SK-N-SH (cell line): ENCODE measurements around the gene APBA3. TPM values are rescaled to one million over a fixed set of nuclear protein-coding genes. Genes with fewer than 3 reads are reported as not detected.

Experiments
- CTCF ChIA-PET: fragments of 300-600, 350-600 bp; formaldehyde crosslinking; extraction: SDS; loops from one replicate; lab custom pipeline; 2021; lab: Yijun Ruan, JAX
- POLR2A ChIA-PET: fragments of 350-600 bp; sonication (Branson Sonifier 250); formaldehyde crosslinking; extraction: SDS; loops from one replicate; lab custom pipeline; 2020; ENCODE audit warnings: antibody characterized with exemption, inconsistent platforms; lab: Yijun Ruan, JAX
- DNase-seq: peaks from one replicate; pipeline ENCODE4 v3.0.0; 2012
- H2AFZ ChIP-seq: fragments of 200-600 bp; sonication (generic); 2 replicates; pipeline ENCODE4 v1.8.1; 2016; ENCODE audit warnings: antibody characterized with exemption, mild to moderate bottlenecking, low read depth
- H3F3A ChIP-seq: fragments of 200-600 bp; sonication (generic); replicated peaks from 2 replicates; pipeline ENCODE3; 2016; ENCODE audit warnings: antibody characterized with exemption, mild to moderate bottlenecking; ENCODE audit not compliant: insufficient read depth
- H3K27ac ChIP-seq, 2 experiments: fragments of 200-500 bp in 1 of 2; fragments of 200-600 bp in 1 of 2; sonication (Bioruptor generic) in 1 of 2; sonication (generic), shearing (Covaris generic) in 1 of 2; 2 replicates each; pipeline versions ENCODE4 v1.5.1 to v1.6.1; 2014 to 2016; ENCODE audit warnings: low read depth in 2 of 2, inconsistent platforms in 1 of 2, low read length in 1 of 2, mild to moderate bottlenecking in 1 of 2, mixed read lengths in 1 of 2
- H3K27me3 ChIP-seq: fragments of 200-600 bp; sonication (generic), shearing (Covaris generic); 2 replicates; pipeline ENCODE4 v1.6.1; 2016; ENCODE audit warnings: mixed run types; ENCODE audit not compliant: insufficient read depth
- H3K36me3 ChIP-seq, 2 experiments: fragments of 200-500 bp in 1 of 2; fragments of 200-600 bp in 1 of 2; sonication (Bioruptor generic) in 1 of 2; sonication (generic) in 1 of 2; replicated peaks in 1 of 2; 2 replicates each; pipeline versions ENCODE3 to v1.5.1; 2014 to 2016; ENCODE audit warnings: low read length in 1 of 2, mild to moderate bottlenecking in 1 of 2; ENCODE audit not compliant: insufficient read depth in 2 of 2, control insufficient read depth in 1 of 2
- H3K4me1 ChIP-seq, 2 experiments: fragments of 200-500 bp in 1 of 2; fragments of 200-600 bp in 1 of 2; sonication (Bioruptor generic) in 1 of 2; sonication (generic), shearing (Covaris generic) in 1 of 2; 2 replicates each; pipeline versions ENCODE4 v1.5.1 to v1.6.1; 2014 to 2016; ENCODE audit warnings: low read depth in 1 of 2, low read length in 1 of 2, mixed run types in 1 of 2; ENCODE audit not compliant: insufficient read depth in 2 of 2, control insufficient read depth in 1 of 2
- H3K4me2 ChIP-seq: fragments of 200-600 bp; sonication (generic), shearing (Covaris generic); 2 replicates; pipeline ENCODE4 v1.6.1; 2017; ENCODE audit warnings: mixed run types
- H3K4me3 ChIP-seq, 2 experiments: fragments of 200-500 bp in 1 of 2; fragments of 200-600 bp in 1 of 2; sonication (Bioruptor generic) in 1 of 2; sonication (generic), shearing (Covaris generic) in 1 of 2; 2 replicates each; pipeline versions ENCODE4 v1.5.1 to v1.8.1; 2014 to 2016; ENCODE audit warnings: low read depth in 2 of 2, inconsistent platforms in 1 of 2, low read length in 1 of 2, mild to moderate bottlenecking in 1 of 2, mixed read lengths in 1 of 2, moderate library complexity in 1 of 2
- H3K79me2 ChIP-seq: fragments of 200-600 bp; sonication (generic); 2 replicates; pipeline ENCODE4 v1.8.1; 2017; ENCODE audit warnings: mild to moderate bottlenecking; ENCODE audit not compliant: insufficient read depth
- H3K9ac ChIP-seq: fragments of 200-600 bp; sonication (generic); 2 replicates; pipeline ENCODE4 v1.6.1; 2017; ENCODE audit warnings: mixed run types
- H3K9me2 ChIP-seq: fragments of 200-600 bp; sonication (generic); 2 replicates; pipeline ENCODE4 v1.6.1; 2017; ENCODE audit warnings: mixed run types
- H3K9me3 ChIP-seq: fragments of 200-600 bp; sonication (generic); 2 replicates; pipeline ENCODE4 v1.6.1; 2017; ENCODE audit warnings: mixed run types, mild to moderate bottlenecking, moderate library complexity
- H4K20me1 ChIP-seq: fragments of 200-600 bp; sonication (generic); 2 replicates; pipeline ENCODE4 v1.6.1; 2017; ENCODE audit warnings: mild to moderate bottlenecking, mixed run types; ENCODE audit not compliant: insufficient read depth
- ELF1 ChIP-seq: IDR thresholded peaks from 2 replicates; pipeline ENCODE4 v1.4.0; 2012
- EP300 ChIP-seq, 2 experiments: IDR thresholded peaks; 2 replicates each; pipeline versions ENCODE4 v1.4.0 to v1.6.1; 2012; ENCODE audit warnings: borderline replicate concordance in 1 of 2, low read depth in 1 of 2, low read length in 1 of 2
- EZH2phosphoT487 ChIP-seq: fragments of 200-600 bp; sonication (generic); IDR thresholded peaks from 2 replicates; pipeline ENCODE4 v1.6.1; 2017; ENCODE audit warnings: low read depth, mixed run types, mild to moderate bottlenecking, antibody characterized with exemption, moderate library complexity, borderline replicate concordance
- FOSL2 ChIP-seq: IDR thresholded peaks from 2 replicates; pipeline ENCODE4 v1.4.0; 2012; ENCODE audit warnings: low read depth, mild to moderate bottlenecking, moderate library complexity, borderline replicate concordance
- FOXM1 ChIP-seq: IDR thresholded peaks from 2 replicates; pipeline ENCODE4 v1.4.0; 2012; ENCODE audit warnings: low read depth, mild to moderate bottlenecking
- GATA2 ChIP-seq: sonication (generic); formaldehyde crosslinking; IDR thresholded peaks from 2 replicates; pipeline ENCODE4 v1.5.0; 2020; ENCODE audit warnings: mild to moderate bottlenecking, missing genetic modification reagents
- JUND ChIP-seq: IDR thresholded peaks from 2 replicates; pipeline ENCODE4 v1.4.0; 2012
- NFIC ChIP-seq: IDR thresholded peaks from 2 replicates; pipeline ENCODE4 v1.4.0; 2012; ENCODE audit warnings: borderline replicate concordance
- RXRA ChIP-seq: IDR thresholded peaks from 2 replicates; pipeline ENCODE4 v1.4.0; 2012; ENCODE audit warnings: low read depth, mild to moderate bottlenecking, borderline replicate concordance
- TAF1 ChIP-seq: IDR thresholded peaks from 2 replicates; pipeline ENCODE4 v1.6.1; 2012; ENCODE audit warnings: low read depth, mild to moderate bottlenecking, low read length, moderate library complexity, borderline replicate concordance
- YY1 ChIP-seq: IDR thresholded peaks from 2 replicates; pipeline ENCODE4 v1.4.0; 2012; ENCODE audit warnings: low read depth, mild to moderate bottlenecking
- WGBS: methylation state at CpG from one replicate; pipeline ENCODE4 v1.1.6; 2017; ENCODE audit warnings: low lambda C conversion rate; 5-methylcytosine and 5-hydroxymethylcytosine counted together
- polyA plus RNA-seq, 3 experiments: library from polyadenylated mRNA; depleted of rRNA; stranded (reverse); fragments of >200 nt; gene quantifications; 2 replicates each; pipeline ENCODE4 v1.2.3, GENCODE V29; 2012
- TF ChIP-seq, protein P1 (sequence below): fragments of 150-350 bp; IDR thresholded peaks from 2 replicates; pipeline ENCODE4 v1.6.1; 2017; ENCODE audit warnings: antibody characterized with exemption, low read length, low read depth, borderline replicate concordance
- TF ChIP-seq, protein P2 (sequence below): IDR thresholded peaks from 2 replicates; pipeline ENCODE4 v1.4.0; 2012; ENCODE audit warnings: low read depth, borderline replicate concordance
- TF ChIP-seq, protein P3 (sequence below): IDR thresholded peaks from 2 replicates; pipeline ENCODE4 v1.6.1; 2012; ENCODE audit warnings: mild to moderate bottlenecking, low read depth, low read length, moderate library complexity

Gene APBA3
- polyA plus RNA-seq, 1 of the 3 experiments (the other 2 are of a cell fraction) = 10.6 TPM

DNA sequence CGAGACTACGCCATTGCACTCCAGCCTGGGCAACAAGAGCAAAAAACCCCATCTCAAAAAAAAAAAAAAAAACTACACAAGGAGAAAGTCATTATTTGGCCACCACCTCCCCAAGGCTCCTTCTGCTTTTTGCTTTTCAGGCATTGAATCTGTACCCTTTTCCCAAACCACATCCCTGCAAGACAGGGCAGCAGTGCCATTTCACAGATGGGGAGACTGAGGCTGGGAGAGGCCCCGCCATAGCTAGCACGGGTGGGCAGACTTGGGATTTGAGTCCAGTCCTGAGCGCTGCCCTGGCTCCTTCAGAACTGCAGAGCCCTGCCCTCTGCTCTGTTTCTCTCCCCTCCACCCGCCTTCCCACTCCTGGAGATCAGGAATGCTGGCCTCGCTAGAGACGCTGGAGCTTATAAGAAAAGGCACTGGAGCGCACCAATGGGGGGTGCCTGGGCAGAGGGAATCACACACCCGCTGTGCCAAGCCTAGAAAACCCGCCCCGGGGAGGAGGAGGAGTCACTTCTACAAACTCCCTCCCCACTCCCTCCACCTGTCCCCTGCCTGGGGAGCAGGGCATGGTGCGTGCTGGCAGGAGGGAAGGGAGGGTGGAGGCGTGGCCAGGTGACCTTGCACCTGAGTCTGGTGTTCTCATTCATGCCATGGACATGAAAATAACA is 35.7 kb downstream of the APBA3 start:
- TF ChIP-seq JUND = no peak
- TF ChIP-seq TAF1 = no peak
- TF ChIP-seq, protein P1, sequence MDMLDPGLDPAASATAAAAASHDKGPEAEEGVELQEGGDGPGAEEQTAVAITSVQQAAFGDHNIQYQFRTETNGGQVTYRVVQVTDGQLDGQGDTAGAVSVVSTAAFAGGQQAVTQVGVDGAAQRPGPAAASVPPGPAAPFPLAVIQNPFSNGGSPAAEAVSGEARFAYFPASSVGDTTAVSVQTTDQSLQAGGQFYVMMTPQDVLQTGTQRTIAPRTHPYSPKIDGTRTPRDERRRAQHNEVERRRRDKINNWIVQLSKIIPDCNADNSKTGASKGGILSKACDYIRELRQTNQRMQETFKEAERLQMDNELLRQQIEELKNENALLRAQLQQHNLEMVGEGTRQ = no peak
- TF ChIP-seq, protein P2, sequence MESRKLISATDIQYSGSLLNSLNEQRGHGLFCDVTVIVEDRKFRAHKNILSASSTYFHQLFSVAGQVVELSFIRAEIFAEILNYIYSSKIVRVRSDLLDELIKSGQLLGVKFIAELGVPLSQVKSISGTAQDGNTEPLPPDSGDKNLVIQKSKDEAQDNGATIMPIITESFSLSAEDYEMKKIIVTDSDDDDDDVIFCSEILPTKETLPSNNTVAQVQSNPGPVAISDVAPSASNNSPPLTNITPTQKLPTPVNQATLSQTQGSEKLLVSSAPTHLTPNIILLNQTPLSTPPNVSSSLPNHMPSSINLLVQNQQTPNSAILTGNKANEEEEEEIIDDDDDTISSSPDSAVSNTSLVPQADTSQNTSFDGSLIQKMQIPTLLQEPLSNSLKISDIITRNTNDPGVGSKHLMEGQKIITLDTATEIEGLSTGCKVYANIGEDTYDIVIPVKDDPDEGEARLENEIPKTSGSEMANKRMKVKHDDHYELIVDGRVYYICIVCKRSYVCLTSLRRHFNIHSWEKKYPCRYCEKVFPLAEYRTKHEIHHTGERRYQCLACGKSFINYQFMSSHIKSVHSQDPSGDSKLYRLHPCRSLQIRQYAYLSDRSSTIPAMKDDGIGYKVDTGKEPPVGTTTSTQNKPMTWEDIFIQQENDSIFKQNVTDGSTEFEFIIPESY = no peak
- no peak for TF ChIP-seq EP300 (IDR thresholded peaks at IDR 0.05; ENCODE audit: borderline replicate concordance in 1 of 2, low read depth in 1 of 2, low read length in 1 of 2)
- no peak for TF ChIP-seq NFIC
- no peak for TF ChIP-seq GATA2 (CRISPR knock-in tag)
- TF ChIP-seq EZH2phosphoT487 = no peak
- no peak for TF ChIP-seq RXRA
- TF ChIP-seq FOSL2 = no peak
- TF ChIP-seq, protein P3, sequence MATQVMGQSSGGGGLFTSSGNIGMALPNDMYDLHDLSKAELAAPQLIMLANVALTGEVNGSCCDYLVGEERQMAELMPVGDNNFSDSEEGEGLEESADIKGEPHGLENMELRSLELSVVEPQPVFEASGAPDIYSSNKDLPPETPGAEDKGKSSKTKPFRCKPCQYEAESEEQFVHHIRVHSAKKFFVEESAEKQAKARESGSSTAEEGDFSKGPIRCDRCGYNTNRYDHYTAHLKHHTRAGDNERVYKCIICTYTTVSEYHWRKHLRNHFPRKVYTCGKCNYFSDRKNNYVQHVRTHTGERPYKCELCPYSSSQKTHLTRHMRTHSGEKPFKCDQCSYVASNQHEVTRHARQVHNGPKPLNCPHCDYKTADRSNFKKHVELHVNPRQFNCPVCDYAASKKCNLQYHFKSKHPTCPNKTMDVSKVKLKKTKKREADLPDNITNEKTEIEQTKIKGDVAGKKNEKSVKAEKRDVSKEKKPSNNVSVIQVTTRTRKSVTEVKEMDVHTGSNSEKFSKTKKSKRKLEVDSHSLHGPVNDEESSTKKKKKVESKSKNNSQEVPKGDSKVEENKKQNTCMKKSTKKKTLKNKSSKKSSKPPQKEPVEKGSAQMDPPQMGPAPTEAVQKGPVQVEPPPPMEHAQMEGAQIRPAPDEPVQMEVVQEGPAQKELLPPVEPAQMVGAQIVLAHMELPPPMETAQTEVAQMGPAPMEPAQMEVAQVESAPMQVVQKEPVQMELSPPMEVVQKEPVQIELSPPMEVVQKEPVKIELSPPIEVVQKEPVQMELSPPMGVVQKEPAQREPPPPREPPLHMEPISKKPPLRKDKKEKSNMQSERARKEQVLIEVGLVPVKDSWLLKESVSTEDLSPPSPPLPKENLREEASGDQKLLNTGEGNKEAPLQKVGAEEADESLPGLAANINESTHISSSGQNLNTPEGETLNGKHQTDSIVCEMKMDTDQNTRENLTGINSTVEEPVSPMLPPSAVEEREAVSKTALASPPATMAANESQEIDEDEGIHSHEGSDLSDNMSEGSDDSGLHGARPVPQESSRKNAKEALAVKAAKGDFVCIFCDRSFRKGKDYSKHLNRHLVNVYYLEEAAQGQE = no peak
- no peak for TF ChIP-seq ELF1
- TF ChIP-seq YY1 = no peak
- no peak for TF ChIP-seq FOXM1
- 29% methylated on average over 12 of the region's 14 CpGs for WGBS
- no peaks in the 10 kb centered on the region for H4K20me1 ChIP-seq
- no peak overlapping the region for H3K27ac ChIP-seq
- H3K9me2 ChIP-seq = no peaks in the 10 kb centered on the region
- H3K9ac ChIP-seq = no peak overlapping the region
- no peak overlapping the region for H2AFZ ChIP-seq
- H3K4me1 ChIP-seq = peaks cover 0 to 2% of the 10 kb centered on the region in 2 experiments; a peak in 1 of 4 replicates
- no peaks in the 10 kb centered on the region for H3K9me3 ChIP-seq
- H3F3A ChIP-seq = no peaks in the 10 kb centered on the region
- H3K27me3 ChIP-seq = peaks cover 13% of the 10 kb centered on the region
- no peaks in the 10 kb centered on the region for H3K36me3 ChIP-seq
- ChIA-PET POLR2A (no interaction called here), CTCF (interaction anchor here (1.0 to 1.4 kb wide), 3 partner anchors 14 to 34 kb away, joined by 3 to 5 read pairs (median 3); partner anchors contain the start of gene PIP5K1C)
- DNase-seq = peak; percentile 39
- no peaks in the 10 kb centered on the region for H3K79me2 ChIP-seq
- H3K4me2 ChIP-seq = no peak overlapping the region
- H3K4me3 ChIP-seq = no peak overlapping the region
